Measurements from ENCODE around the gene RSPH4A.

- TF ChIP-seq ZBTB26 (CRISPR knock-in tag; IDR thresholded peaks at IDR 0.05) (no peak), SIN3A (IDR thresholded peaks at IDR 0.05; ENCODE audit: borderline replicate concordance in 2 of 2, control insufficient read depth in 1 of 2, low read depth in 2 of 2, low read length in 2 of 2) (no peak), GABPA (tag; conservative IDR thresholded peaks at IDR 0.05; ENCODE audit: low read depth) (no peak), ZSCAN29 (IDR thresholded peaks at IDR 0.05) (no peak), POLR2AphosphoS2 (IDR thresholded peaks at IDR 0.05; ENCODE audit: low read length) (no peak), RAD51 (IDR thresholded peaks at IDR 0.05; ENCODE audit: borderline replicate concordance, low read depth) (no peak)
- TF ChIP-seq, protein P1, sequence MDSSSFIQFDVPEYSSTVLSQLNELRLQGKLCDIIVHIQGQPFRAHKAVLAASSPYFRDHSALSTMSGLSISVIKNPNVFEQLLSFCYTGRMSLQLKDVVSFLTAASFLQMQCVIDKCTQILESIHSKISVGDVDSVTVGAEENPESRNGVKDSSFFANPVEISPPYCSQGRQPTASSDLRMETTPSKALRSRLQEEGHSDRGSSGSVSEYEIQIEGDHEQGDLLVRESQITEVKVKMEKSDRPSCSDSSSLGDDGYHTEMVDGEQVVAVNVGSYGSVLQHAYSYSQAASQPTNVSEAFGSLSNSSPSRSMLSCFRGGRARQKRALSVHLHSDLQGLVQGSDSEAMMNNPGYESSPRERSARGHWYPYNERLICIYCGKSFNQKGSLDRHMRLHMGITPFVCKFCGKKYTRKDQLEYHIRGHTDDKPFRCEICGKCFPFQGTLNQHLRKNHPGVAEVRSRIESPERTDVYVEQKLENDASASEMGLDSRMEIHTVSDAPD (CRISPR knock-in tag; IDR thresholded peaks at IDR 0.05) = no peak
- TF ChIP-seq, protein P2, sequence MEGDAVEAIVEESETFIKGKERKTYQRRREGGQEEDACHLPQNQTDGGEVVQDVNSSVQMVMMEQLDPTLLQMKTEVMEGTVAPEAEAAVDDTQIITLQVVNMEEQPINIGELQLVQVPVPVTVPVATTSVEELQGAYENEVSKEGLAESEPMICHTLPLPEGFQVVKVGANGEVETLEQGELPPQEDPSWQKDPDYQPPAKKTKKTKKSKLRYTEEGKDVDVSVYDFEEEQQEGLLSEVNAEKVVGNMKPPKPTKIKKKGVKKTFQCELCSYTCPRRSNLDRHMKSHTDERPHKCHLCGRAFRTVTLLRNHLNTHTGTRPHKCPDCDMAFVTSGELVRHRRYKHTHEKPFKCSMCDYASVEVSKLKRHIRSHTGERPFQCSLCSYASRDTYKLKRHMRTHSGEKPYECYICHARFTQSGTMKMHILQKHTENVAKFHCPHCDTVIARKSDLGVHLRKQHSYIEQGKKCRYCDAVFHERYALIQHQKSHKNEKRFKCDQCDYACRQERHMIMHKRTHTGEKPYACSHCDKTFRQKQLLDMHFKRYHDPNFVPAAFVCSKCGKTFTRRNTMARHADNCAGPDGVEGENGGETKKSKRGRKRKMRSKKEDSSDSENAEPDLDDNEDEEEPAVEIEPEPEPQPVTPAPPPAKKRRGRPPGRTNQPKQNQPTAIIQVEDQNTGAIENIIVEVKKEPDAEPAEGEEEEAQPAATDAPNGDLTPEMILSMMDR (IDR thresholded peaks at IDR 0.05 in 2 of 3, conservative IDR thresholded peaks at IDR 0.05 in 1 of 3; ENCODE audit: insufficient read depth in 2 of 3, low read depth in 1 of 3, low read length in 3 of 3) = no peak
Measured at GRCh38 chr6:116572162-116572561, 44.1 kb upstream of the RSPH4A start.

All from K562 (cell line).